RWPE1 (cell line): Measurements from ENCODE around the gene ZCCHC14.
"Not testable (repeated sequence)": the region's sequence is repeated elsewhere in the genome, so short reads cannot be mapped to it uniquely, and the experiment has no call there.

Experiments
- CTCF ChIA-PET: fragments of 350-600 bp; sonication (Branson Sonifier 250); formaldehyde crosslinking; extraction: SDS; loops from one replicate; lab custom pipeline; 2021; lab: Yijun Ruan, JAX
- POLR2A ChIA-PET: fragments of 400-600 bp; formaldehyde crosslinking; extraction: SDS; loops from one replicate; lab custom pipeline; 2020; ENCODE audit warnings: antibody characterized with exemption; ENCODE audit not compliant: low non-redundant PET; lab: Yijun Ruan, JAX
- DNase-seq: peaks from one replicate; pipeline ENCODE4 v3.0.0; 2012; ENCODE audit warnings: low spot score
- H3K27ac ChIP-seq: fragments of 450-650 bp; 2 replicates; pipeline ENCODE4 v1.5.1; 2017
- CTCF ChIP-seq: fragments of 450-650 bp; conservative IDR thresholded peaks from 2 replicates; pipeline ENCODE4 v1.5.1; 2017; ENCODE audit warnings: low read depth, mild to moderate bottlenecking

The ZCCHC14 gene

GRCh38 chr16:87515475-87516330 lies 22.9 kb upstream of the ZCCHC14 start:
- no peak overlapping the region for H3K27ac ChIP-seq
- CTCF ChIA-PET, result interaction anchor here (0.6 to 0.7 kb wide), 2 partner anchors 16 to 121 kb away, joined by 3 to 4 read pairs; no protein-coding TSS in a partner anchor
- no peak for TF ChIP-seq CTCF
- DNase-seq, result no peak
- POLR2A ChIA-PET, result no interaction called here

- H3K27ac ChIP-seq, CTCF ChIA-PET, DNase-seq, POLR2A ChIA-PET: not testable (repeated sequence)
These were observed 17.0 kb upstream of the ZCCHC14 start for GRCh38 chr16:87509778-87510177.

GRCh38 chr16:87507351-87508069 lies 14.7 kb upstream of the ZCCHC14 start:
- no peak overlapping the region for H3K27ac ChIP-seq
- no peak for TF ChIP-seq CTCF
- CTCF ChIA-PET, result no interaction called here
- POLR2A ChIA-PET, result no interaction called here
- no peak for DNase-seq

- no peak for TF ChIP-seq CTCF
- CTCF ChIA-PET, result interaction anchor here (0.6 kb wide), 1 partner anchor 1434 kb away, joined by 4 read pairs; no protein-coding TSS in a partner anchor
- no peak for DNase-seq
- POLR2A ChIA-PET, result interaction anchor here (0.5 kb wide), 1 partner anchor 199 kb away, joined by 3 read pairs; no protein-coding TSS in a partner anchor
- H3K27ac ChIP-seq, result no peak overlapping the region
These were observed 13.9 kb upstream of the ZCCHC14 start for GRCh38 chr16:87506423-87507350.

GRCh38 chr16:87505834-87506233 lies 13.0 kb upstream of the ZCCHC14 start:
- TF ChIP-seq CTCF, result no peak
- no peak overlapping the region for H3K27ac ChIP-seq
- CTCF ChIA-PET, result no interaction called here
- POLR2A ChIA-PET, result no interaction called here
- DNase-seq, result no peak

GRCh38 chr16:87503232-87503937 lies 10.6 kb upstream of the ZCCHC14 start:
- POLR2A ChIA-PET, DNase-seq, H3K27ac ChIP-seq, CTCF ChIA-PET: not testable (repeated sequence)
